ENCODE results near the gene SMOC1. TPM values are rescaled to one million over a fixed set of nuclear protein-coding genes. Genes with fewer than 3 reads are reported as not detected.
"Not testable (repeated sequence)": the region's sequence is repeated elsewhere in the genome, so short reads cannot be mapped to it uniquely, and the experiment has no call there.

SMOC1 gene
- total RNA-seq, 3 donors from 2014 or later = 1.2 to 2.0 (median 1.7) TPM

GRCh38 chr14:69901113-69901951 lies 22.1 kb downstream of the SMOC1 start:
- no peak for DNase-seq
- no peaks in the 10 kb centered on the region for H3K36me3 ChIP-seq (ENCODE audit: low read depth)
- no peak for ATAC-seq
- no peak for TF ChIP-seq CTCF (IDR thresholded peaks at IDR 0.05)
- intact Hi-C loops (cut with DNase I, micrococcal nuclease) = no loop called here
- peaks cover 3% of the 10 kb centered on the region for H3K9me3 ChIP-seq
- no peaks in the 10 kb centered on the region for H3K4me1 ChIP-seq (ENCODE audit: low read depth)
- no peak overlapping the region for H3K4me3 ChIP-seq

GRCh38 chr14:69903046-69903445 lies 23.8 kb downstream of the SMOC1 start:
- DNase-seq; H3K4me1 ChIP-seq (ENCODE audit: low read depth); H3K36me3 ChIP-seq (ENCODE audit: low read depth); H3K9me3 ChIP-seq; H3K4me3 ChIP-seq; ATAC-seq; intact Hi-C loops (cut with DNase I, micrococcal nuclease): not testable (repeated sequence)

- Histone ChIP-seq H3K36me3 (ENCODE audit: low read depth) (no peaks in the 10 kb centered on the region), H3K9me3 (no peaks in the 10 kb centered on the region), H3K4me3 (no peak overlapping the region), H3K4me1 (ENCODE audit: low read depth) (no peaks in the 10 kb centered on the region)
- DNase-seq (no peak), ATAC-seq (no peak)
- TF ChIP-seq CTCF (IDR thresholded peaks at IDR 0.05) = no peak
- intact Hi-C loops (cut with DNase I, micrococcal nuclease) = no loop called here
Measured at GRCh38 chr14:69904246-69904645, 25.0 kb downstream of the SMOC1 start.

GRCh38 chr14:69906201-69906600 lies 27.0 kb downstream of the SMOC1 start:
- DNase-seq = no peak
- no peak for ATAC-seq
- Histone ChIP-seq H3K36me3 (ENCODE audit: low read depth) (no peaks in the 10 kb centered on the region), H3K4me3 (no peak overlapping the region), H3K9me3 (no peaks in the 10 kb centered on the region), H3K4me1 (ENCODE audit: low read depth) (no peaks in the 10 kb centered on the region)
- TF ChIP-seq CTCF (IDR thresholded peaks at IDR 0.05) = no peak
- intact Hi-C loops (cut with DNase I, micrococcal nuclease) = no loop called here

GRCh38 chr14:69909826-69910550 lies 30.8 kb downstream of the SMOC1 start:
- H3K4me3 ChIP-seq = no peak overlapping the region
- no peak for TF ChIP-seq CTCF (IDR thresholded peaks at IDR 0.05)
- no peak for ATAC-seq

GRCh38 chr14:69910871-69911270 lies 31.7 kb downstream of the SMOC1 start:
- no peaks in the 10 kb centered on the region for H3K36me3 ChIP-seq (ENCODE audit: low read depth)
- no peak overlapping the region for H3K4me3 ChIP-seq
- no peaks in the 10 kb centered on the region for H3K4me1 ChIP-seq (ENCODE audit: low read depth)
- no peaks in the 10 kb centered on the region for H3K9me3 ChIP-seq
- DNase-seq (no peak), ATAC-seq (no peak)
- TF ChIP-seq CTCF (IDR thresholded peaks at IDR 0.05) = no peak
- intact Hi-C loops (cut with DNase I, micrococcal nuclease) = no loop called here

More at GRCh38 chr14:69909826-69910550, 30.8 kb downstream of the SMOC1 start:
- intact Hi-C loops (cut with DNase I, micrococcal nuclease) = no loop called here
- H3K4me1 ChIP-seq (ENCODE audit: low read depth) = no peaks in the 10 kb centered on the region
- no peak for DNase-seq
- H3K36me3 ChIP-seq (ENCODE audit: low read depth) = no peaks in the 10 kb centered on the region
- H3K9me3 ChIP-seq = no peaks in the 10 kb centered on the region

Measured in mucosa of descending colon (tissue), 3 donors.